ENCODE data around the gene GCA.

The GCA gene, protein sequence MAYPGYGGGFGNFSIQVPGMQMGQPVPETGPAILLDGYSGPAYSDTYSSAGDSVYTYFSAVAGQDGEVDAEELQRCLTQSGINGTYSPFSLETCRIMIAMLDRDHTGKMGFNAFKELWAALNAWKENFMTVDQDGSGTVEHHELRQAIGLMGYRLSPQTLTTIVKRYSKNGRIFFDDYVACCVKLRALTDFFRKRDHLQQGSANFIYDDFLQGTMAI

DNA sequence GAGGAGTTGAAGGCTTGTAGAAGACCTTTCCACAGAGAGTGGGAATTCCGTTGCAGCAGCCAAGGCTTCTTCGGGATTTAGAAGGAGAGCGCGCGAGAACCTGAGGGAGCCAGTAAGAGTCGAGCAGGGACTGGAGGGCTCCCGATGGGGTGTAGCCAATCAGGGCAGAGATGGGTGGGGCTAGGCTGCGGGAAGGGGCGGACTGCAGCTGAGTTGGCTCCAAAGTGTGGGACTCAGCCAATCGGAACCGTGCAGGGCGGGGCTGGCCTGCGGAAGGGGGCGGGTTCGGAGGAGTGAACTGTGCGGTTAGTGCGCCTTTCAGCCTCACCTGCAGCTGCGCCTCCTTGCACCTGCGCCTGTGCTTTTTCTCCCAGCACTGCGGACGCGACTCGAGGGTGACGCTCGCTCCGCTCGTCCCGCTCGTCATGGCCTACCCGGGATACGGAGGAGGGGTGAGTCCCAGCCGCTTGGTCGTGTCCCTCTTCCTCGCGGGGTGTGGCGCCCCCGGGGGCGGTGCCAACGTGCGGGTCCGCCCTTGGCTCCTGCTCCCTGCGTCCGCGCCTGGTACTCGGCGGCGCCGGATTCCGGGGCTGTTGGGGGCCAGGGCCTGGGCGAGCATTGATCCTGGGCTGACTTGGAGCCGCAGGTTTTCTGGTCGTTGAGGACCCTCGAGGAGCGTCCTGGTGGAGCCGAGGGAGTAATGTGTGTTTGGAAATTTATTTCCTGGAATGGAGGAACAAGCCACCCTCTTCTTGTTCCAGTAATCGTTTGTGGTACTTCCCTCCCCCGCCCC lies at the start of gene GCA:
Gene GCA (plus strand): TSS at position 309 of the 793 bp plus-strand sequence. CDS start 117 bp downstream, at position 426.
- DNase-seq, result peak; percentile 88

- peak; percentile 28 for DNase-seq
Observed at GRCh38 chr2:162295009-162295408, 48.9 kb upstream of the GCA start.

GRCh38 chr2:162297925-162298552 lies 45.9 kb upstream of the GCA start:
- DNase-seq, result peak; percentile 69

DNA sequence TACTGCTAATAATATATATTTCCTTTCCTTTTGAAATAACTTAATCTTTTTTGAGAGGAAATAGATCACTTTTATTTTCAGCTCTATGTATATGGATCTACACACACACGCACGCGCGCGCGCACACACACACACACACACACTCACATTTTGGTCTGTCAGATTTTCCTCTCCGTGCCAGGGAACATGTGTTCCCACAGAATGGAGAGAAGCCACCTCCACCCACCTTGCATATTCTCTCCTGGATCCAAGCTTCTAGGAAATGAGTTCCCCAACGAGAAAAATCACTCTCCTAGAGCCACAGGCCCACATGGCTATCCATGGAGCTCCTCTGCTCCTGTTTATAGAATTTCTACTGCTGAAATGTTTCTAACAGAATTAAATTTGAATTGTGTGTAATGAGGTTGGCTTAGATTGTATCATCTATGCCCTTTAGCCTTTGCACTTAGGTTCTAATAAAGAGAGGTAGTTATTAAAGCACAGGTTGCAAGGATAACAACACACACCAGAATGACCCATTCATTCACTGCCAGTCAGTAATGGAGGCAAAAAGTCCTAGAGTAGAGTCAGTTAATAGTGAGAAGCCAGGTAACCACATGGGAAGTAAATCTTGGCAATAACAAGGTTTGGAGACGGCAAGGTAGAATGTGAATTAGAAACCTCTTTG lies 45.1 kb upstream of the GCA start:
- no peak for DNase-seq

GRCh38 chr2:162300266-162300665 lies 43.7 kb upstream of the GCA start:
- DNase-seq, result peak; percentile 35

- DNase-seq, result peak; percentile 76
Observed at GRCh38 chr2:162301151-162301804, 42.7 kb upstream of the GCA start.

DNA sequence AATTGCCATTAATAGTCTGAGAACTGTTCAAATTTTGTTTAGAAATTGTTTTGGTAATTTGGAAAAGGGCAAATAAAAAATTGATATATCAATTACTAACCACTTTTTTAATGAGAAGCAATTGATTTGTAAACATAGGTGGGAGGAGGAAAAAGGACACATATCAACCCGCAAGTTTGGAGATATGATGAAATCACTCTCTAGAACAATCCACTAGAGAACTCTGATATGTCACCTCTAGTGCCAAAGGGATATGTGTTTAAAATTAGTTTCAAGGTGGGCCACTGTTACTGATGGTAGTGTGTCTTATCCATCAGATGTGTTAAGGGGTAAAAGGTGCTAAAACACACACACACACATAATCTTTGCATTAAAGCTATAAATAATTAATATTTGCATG lies 42.1 kb upstream of the GCA start:
- no peak for DNase-seq

DNA sequence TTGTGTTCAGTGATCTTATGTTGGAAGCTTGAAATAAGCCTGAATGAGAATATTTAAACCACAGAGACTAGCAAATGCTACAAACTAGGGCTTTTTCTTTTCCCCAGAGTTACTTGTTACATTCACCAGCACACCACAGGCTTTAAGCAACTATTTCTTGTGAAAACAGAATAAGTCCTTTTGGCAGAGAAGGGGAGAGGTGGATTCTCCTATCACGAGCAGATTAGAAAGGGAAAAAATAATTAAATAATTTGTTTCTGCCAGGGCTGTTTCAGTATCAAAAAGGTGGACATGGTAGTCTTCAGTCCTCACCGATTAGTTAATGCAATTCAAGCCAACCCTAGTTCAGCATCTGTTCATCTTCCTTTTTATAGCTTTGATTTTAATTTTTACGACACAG lies 38.0 kb upstream of the GCA start:
- DNase-seq, result no peak

DNA sequence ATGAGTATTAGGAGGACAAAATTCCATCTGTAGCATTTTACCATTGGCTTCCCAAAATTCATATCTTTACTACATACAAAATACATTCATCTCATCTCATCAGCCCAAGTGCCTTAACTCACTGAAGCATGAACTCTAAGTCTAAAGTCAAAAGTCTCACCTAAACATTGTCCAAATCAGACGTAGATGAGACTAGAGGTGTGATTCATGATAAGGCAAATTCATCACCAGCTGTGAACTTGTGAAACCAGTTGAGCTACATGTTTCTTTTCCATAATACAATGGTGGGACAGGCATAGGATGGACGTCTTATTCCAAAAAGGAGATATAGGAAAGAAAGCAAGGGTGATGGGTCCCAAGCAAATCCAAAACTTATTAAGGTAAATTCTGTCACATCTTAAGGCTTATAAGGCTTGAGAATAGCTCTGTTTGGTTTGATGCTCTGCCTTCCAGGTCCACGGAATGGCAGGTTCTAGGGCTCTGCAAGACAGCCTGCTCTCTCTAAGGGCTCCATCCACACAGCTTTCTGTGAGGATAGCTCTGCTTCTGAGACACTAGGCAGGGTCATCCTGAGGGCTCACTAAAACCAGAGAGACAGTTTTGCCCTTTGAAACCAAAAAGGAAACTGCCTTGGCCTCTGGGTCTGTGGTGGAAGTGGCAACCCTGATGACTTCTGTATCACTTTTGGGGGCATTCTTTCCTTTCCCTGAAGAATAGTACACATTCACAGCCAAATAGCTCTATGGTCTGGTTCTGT lies 35.0 kb upstream of the GCA start:
- no peak for DNase-seq

- no peak for DNase-seq
Observed at GRCh38 chr2:162312853-162313252, 31.1 kb upstream of the GCA start.

GRCh38 chr2:162315938-162316337 lies 28.0 kb upstream of the GCA start:
- no peak for DNase-seq

DNA sequence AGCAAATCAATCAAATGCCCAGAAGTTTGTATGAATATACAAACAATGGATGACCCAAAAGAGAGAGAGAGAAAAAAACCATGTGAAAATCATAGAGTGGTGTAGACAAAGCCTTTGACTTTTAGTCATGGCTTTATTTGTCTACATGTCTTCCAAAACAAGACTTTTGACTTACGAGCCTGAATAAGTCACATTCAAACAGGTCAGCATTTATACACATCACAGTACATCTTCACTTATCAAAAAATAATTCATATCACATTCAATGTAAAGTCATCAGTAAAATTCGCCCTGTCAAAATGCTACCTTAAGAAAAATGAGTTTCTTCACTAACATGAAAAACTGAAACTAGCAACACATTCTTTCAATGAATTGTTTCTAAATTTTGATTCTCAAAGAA lies 27.3 kb upstream of the GCA start:
- no peak for DNase-seq

- no peak for DNase-seq
Observed at GRCh38 chr2:162317058-162317742, 26.7 kb upstream of the GCA start.

- DNase-seq, result no peak
Observed at GRCh38 chr2:162317861-162318327, 26.0 kb upstream of the GCA start.

- DNase-seq, result peak; percentile 89
Observed at GRCh38 chr2:162318328-162319180, 25.4 kb upstream of the GCA start, which contains the start of gene IFIH1. Gene IFIH1, minus strand, starts transcription at chr2:162318684. Its CDS starts 377 bp downstream, at chr2:162318307.

DNA sequence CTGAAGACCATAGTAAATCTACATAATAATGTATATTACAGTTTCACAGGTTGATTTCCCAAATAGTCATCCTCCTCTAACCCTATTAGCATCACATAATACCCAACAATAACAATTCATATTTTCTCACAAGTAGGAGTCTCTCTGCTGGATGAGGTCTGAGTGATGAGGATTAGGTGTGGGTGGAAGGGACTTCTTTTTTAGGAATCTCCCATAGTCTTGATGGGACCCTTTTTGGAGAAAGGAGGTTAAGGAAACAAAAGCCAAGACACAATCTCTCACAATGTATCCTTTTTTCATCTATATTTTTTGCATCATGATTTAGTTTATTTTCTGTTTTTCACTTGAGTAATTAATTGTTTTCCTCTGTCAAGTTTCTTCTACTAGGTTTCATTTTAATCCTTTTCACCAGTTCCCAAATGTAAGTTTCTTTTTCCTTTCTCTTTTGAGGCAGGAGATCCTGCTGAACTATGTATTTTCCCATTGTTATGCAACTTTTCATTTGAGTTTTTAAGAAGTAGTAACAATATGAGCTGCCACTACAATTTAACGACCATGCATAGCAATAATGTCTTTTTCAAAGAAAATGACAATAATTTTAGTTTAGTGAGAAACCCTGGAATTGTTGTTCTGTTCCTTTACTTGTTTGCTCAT lies 22.9 kb upstream of the GCA start:
- no peak for DNase-seq

- DNase-seq, result no peak
Observed at GRCh38 chr2:162324953-162325352, 19.0 kb upstream of the GCA start.

DNA sequence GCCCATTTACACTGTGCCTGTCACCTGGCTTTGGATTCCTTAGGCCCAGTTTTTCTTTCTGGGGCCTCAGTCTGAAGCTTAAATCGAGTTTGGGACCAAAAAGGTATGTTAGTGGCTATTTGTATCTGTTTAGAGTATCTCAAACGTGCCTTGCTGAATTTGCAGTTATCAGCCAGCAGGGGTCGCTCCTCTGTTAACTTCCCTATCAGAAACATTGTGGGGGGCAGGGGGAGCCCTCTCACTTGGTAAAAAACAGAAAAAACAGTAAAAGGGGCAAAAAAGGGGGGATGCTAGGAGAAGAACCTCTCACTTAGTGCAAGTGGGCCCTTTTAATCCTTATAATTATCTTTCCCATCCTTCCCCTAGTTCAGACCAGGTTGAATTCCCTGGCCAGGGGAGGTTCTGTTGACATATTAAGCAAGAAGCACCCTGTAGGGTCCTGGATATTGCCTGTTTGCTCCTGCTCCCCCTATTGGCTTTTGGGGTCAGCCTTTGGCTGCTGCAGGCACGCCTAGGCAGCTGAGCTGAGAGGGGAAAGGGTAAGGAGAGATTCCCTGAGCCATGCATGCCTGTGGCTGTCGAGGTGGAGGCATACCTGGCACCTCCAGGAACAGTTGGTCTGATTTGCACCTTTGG lies 16.7 kb upstream of the GCA start:
- no peak for DNase-seq

DNA sequence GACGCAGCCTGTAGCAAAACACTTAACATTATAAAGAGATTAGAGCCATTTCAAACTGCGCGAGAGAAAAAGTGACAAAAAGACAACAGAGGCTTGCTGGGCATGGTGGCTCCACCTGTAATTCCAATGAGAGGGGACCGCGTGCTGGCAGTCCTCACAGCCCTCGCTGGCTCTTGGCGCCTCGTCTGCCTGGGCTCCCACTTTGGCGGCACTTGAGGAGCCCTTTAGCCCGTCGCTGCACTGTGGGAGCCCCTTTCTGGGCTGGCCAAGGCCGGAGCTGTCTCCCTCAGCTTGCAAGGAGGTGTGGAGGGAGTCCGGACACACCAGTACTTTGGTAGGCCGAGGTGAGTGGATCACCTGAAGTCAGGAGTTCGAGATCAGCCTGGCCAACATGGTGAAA lies 16.1 kb upstream of the GCA start:
- no peak for DNase-seq
